K562 (cell line): ENCODE results near the gene DGCR8. TPM values are rescaled to one million over a fixed set of nuclear protein-coding genes. Genes with fewer than 3 reads are reported as not detected.

Experiments
- ARNT ChIP-seq, 2 experiments: fragments of 450-650 bp; IDR thresholded peaks; 2 replicates each; pipeline ENCODE4 v1.6.1; 2016; ENCODE audit warnings: mild to moderate bottlenecking in 1 of 2
- DIDO1 ChIP-seq: fragments of 450-650 bp; IDR thresholded peaks from 2 replicates; pipeline ENCODE4 v1.6.1; 2016; ENCODE audit warnings: low read depth, missing biosample characterization, missing genetic modification characterization
- EHMT2 ChIP-seq: fragments of 450-650 bp; IDR thresholded peaks from 2 replicates; pipeline ENCODE4 v1.6.1; 2018; ENCODE audit warnings: antibody characterized with exemption
- EP400 ChIP-seq: fragments of 450-650 bp; IDR thresholded peaks from 2 replicates; pipeline ENCODE4 v1.6.1; 2017; ENCODE audit warnings: antibody characterized with exemption, mild to moderate bottlenecking, moderate library complexity
- HNRNPUL1 ChIP-seq: fragments of 200-400 bp; formaldehyde crosslinking; IDR thresholded peaks from 2 replicates; pipeline ENCODE4 v1.6.1; 2017; ENCODE audit warnings: low read length
- MCM7 ChIP-seq, 2 experiments: fragments of 450-650 bp; IDR thresholded peaks; 2 replicates each; pipeline ENCODE4 v1.6.1; 2016 to 2018
- MEF2A ChIP-seq: IDR thresholded peaks from 2 replicates; pipeline ENCODE4 v1.6.1; 2011; ENCODE audit warnings: low read depth, mild to moderate bottlenecking, low read length, moderate library complexity; ENCODE audit not compliant: control insufficient read depth
- NEUROD1 ChIP-seq: fragments of 150-350 bp; IDR thresholded peaks from 2 replicates; pipeline ENCODE4 v1.6.1; 2014; ENCODE audit warnings: borderline replicate concordance, low read length, low read depth; ENCODE audit not compliant: partially characterized antibody
- PHTF2 ChIP-seq: fragments of 250-450 bp; sonication (Bioruptor Pico); IDR thresholded peaks from 2 replicates; pipeline ENCODE4 v1.5.0; 2021; ENCODE audit warnings: mild to moderate bottlenecking
- RAD51 ChIP-seq: fragments of 450-650 bp; IDR thresholded peaks from 2 replicates; pipeline ENCODE4 v1.7.1; 2016; ENCODE audit warnings: low read depth, mild to moderate bottlenecking, borderline replicate concordance
- RBM14 ChIP-seq: fragments of 200-400 bp; formaldehyde crosslinking; IDR thresholded peaks from 2 replicates; pipeline ENCODE4 v1.6.1; 2018; ENCODE audit warnings: low read depth, mild to moderate bottlenecking, low read length, moderate library complexity, borderline replicate concordance; ENCODE audit not compliant: insufficient read depth
- RBM22 ChIP-seq: fragments of 200-400 bp; formaldehyde crosslinking; IDR thresholded peaks from 2 replicates; pipeline ENCODE4 v1.6.1; 2018; ENCODE audit warnings: low read length, low read depth; ENCODE audit not compliant: poor library complexity, severe bottlenecking
- SIRT6 ChIP-seq: IDR thresholded peaks from one replicate; pipeline ENCODE4 v1.6.1; 2012; ENCODE audit warnings: low read depth, mild to moderate bottlenecking, control low read depth, inconsistent platforms, low read length, moderate library complexity
- SMARCB1 ChIP-seq: IDR thresholded peaks from 2 replicates; pipeline ENCODE4 v1.6.1; 2011; ENCODE audit warnings: improper control_type of control experiment, low read depth; ENCODE audit not compliant: insufficient read length
- STAT5B ChIP-seq: fragments of 250-450 bp; sonication (Bioruptor Pico); IDR thresholded peaks from 2 replicates; pipeline ENCODE4 v1.8.0; 2021; ENCODE audit warnings: mild to moderate bottlenecking, inconsistent platforms
- TCFL5 ChIP-seq: fragments of 250-450 bp; sonication (Bioruptor Pico); conservative IDR thresholded peaks from 2 replicates; pipeline ENCODE4 v1.6.1; 2021; ENCODE audit warnings: mild to moderate bottlenecking, moderate library complexity, matching md5 sums
- TEAD1 ChIP-seq, 2 experiments: fragments of 450-650 bp in 1 of 2; sonication (generic) in 1 of 2; formaldehyde crosslinking; IDR thresholded peaks; 2 replicates each; pipeline versions ENCODE4 v1.4.0 to v1.8.0; 2020 to 2022; ENCODE audit warnings: mild to moderate bottlenecking in 2 of 2, missing genetic modification reagents in 1 of 2
- TEAD4 ChIP-seq, 2 experiments: sonication (generic) in 1 of 2; formaldehyde crosslinking in 1 of 2; IDR thresholded peaks; 2 replicates each; pipeline versions ENCODE4 v1.6.1 to v1.8.0; 2012 to 2022; ENCODE audit warnings: borderline replicate concordance in 1 of 2, inconsistent platforms in 1 of 2, low read length in 1 of 2, mild to moderate bottlenecking in 1 of 2, missing genetic modification reagents in 1 of 2
- ZBTB17 ChIP-seq: fragments of 450-650 bp; formaldehyde crosslinking; IDR thresholded peaks from 2 replicates; pipeline ENCODE4 v1.4.0; 2020; ENCODE audit warnings: mild to moderate bottlenecking
- ZBTB43 ChIP-seq: sonication (generic); formaldehyde crosslinking; IDR thresholded peaks from 2 replicates; pipeline ENCODE4 v1.8.0; 2023; ENCODE audit warnings: mild to moderate bottlenecking, missing genetic modification reagents
- ZFP1 ChIP-seq: fragments of 450-650 bp; formaldehyde crosslinking; IDR thresholded peaks from 2 replicates; pipeline ENCODE4 v1.4.0; 2020; ENCODE audit warnings: mild to moderate bottlenecking, mixed read lengths
- ZFP30 ChIP-seq: fragments of 250-450 bp; sonication (Bioruptor Pico); IDR thresholded peaks from 2 replicates; pipeline ENCODE4 v1.8.0; 2022; ENCODE audit warnings: moderate library complexity, mild to moderate bottlenecking, inconsistent platforms, borderline replicate concordance
- ZNF175 ChIP-seq: fragments of 200-800 bp; sonication (Bioruptor generic); IDR thresholded peaks from 2 replicates; pipeline ENCODE4 v1.6.1; 2016; ENCODE audit warnings: low read depth, mild to moderate bottlenecking, missing genetic modification characterization, missing compliant biosample characterization
- ZNF280B ChIP-seq: fragments of 250-450 bp; sonication (Bioruptor Pico); IDR thresholded peaks from 2 replicates; pipeline ENCODE4 v1.5.1; 2021; ENCODE audit warnings: mild to moderate bottlenecking
- ZNF431 ChIP-seq: sonication (generic); formaldehyde crosslinking; IDR thresholded peaks from 2 replicates; pipeline ENCODE4 v1.8.0; 2022; ENCODE audit warnings: mild to moderate bottlenecking, missing genetic modification reagents
- ZNF707 ChIP-seq: fragments of 250-450 bp; sonication (Bioruptor Pico); conservative IDR thresholded peaks from 2 replicates; pipeline ENCODE4 v1.8.0; 2022; ENCODE audit warnings: inconsistent platforms, mild to moderate bottlenecking, moderate library complexity
- ZZZ3 ChIP-seq: fragments of 450-650 bp; IDR thresholded peaks from 2 replicates; pipeline ENCODE4 v1.6.1; 2016; ENCODE audit warnings: antibody characterized with exemption, mild to moderate bottlenecking, moderate library complexity
- polyA plus RNA-seq, 8 experiments: library from polyadenylated mRNA; depleted of rRNA in 4 of 8; stranded (reverse) in 5 of 8; unstranded in 3 of 8; fragments of >200 nt; fragmentation: Nextera tagmentation in 2 of 8; fragmentation: Illumina TruSeq in 1 of 8; extraction: Ambion mirVana in 2 of 8; extraction: Trizol in 1 of 8; gene quantifications; 2 replicates each; pipeline versions ENCODE4 v1.2.1 to v1.2.3, GENCODE V29; 2011 to 2014; ENCODE audit warnings: inconsistent platforms in 1 of 8, missing spikeins in 1 of 8
- total RNA-seq, 7 experiments: library from RNA; depleted of rRNA in 6 of 7; stranded (reverse); fragments of >200 nt in 6 of 7; fragmentation: Illumina TruSeq in 2 of 7; extraction: Trizol in 2 of 7; gene quantifications; 2 replicates each; pipeline versions ENCODE4 v1.2.1 to v1.2.3, GENCODE V29; 2011 to 2021; ENCODE audit warnings: low replicate concordance in 1 of 7

The DGCR8 gene
- total and polyA plus RNA-seq, 9 of the 15 experiments (the other 6 are each of a cell fraction or from before 2014, with no cell fraction given), result 5.9 to 144 (median 80.1) TPM

GRCh38 chr22:20127869-20128618, 48.0 kb downstream of the DGCR8 start (continued):
- TF ChIP-seq RAD51 (no peak), STAT5B (CRISPR knock-in tag) (no peak), SIRT6 (peak; percentile 69), EP400 (no peak), ZBTB17 (CRISPR knock-in tag) (0 out of 2 replicates have a peak, but pooled peaks have one; percentile 8), EHMT2 (no peak), ZFP30 (peak; percentile 33; the same call in 1 of the 2 replicates), RBM22 (no peak), RBM14 (no peak), ZNF431 (no peak), ZFP1 (CRISPR knock-in tag) (no peak), TEAD1 (CRISPR knock-in tag; IDR thresholded peaks at IDR 0.05) (0 out of 4 replicates have a peak, but pooled peaks of 1 of the 2 experiments have one; percentile 30), TEAD4 (IDR thresholded peaks at IDR 0.05; ENCODE audit: low read length) (no peak; the same call in 1 of the 2 replicates), TEAD4 (CRISPR knock-in tag; IDR thresholded peaks at IDR 0.05; ENCODE audit: borderline replicate concordance) (no peak), MCM7 (IDR thresholded peaks at IDR 0.05) (no peak), PHTF2 (peak; percentile 69; the same call in 1 of the 2 replicates), MEF2A (no peak; the same call in 1 of the 2 replicates), NEUROD1 (no peak), SMARCB1 (no peak), ARNT (IDR thresholded peaks at IDR 0.05) (0 out of 4 replicates have a peak, but pooled peaks of 1 of the 2 experiments have one; percentile 23), ZNF280B (CRISPR knock-in tag) (0 out of 2 replicates have a peak, but pooled peaks have one; percentile 6), TCFL5 (CRISPR knock-in tag) (no peak), ZZZ3 (no peak), HNRNPUL1 (0 out of 2 replicates have a peak, but pooled peaks have one; percentile 35), ZBTB43 (CRISPR knock-in tag) (no peak), ZNF175 (CRISPR knock-in tag) (no peak), ZNF707 (no peak), DIDO1 (no peak)
